ENCODE data around the gene SUN5. TPM values are rescaled to one million over a fixed set of nuclear protein-coding genes. Genes with fewer than 3 reads are reported as not detected.

Gene SUN5
- total RNA-seq, 1 donor from 2014 or later, result not detected

GRCh38 chr20:33009214-33010132 is 5.2 kb upstream of the SUN5 start:
- peaks cover 21% of the 10 kb centered on the region for H3K27me3 Mint-ChIP-seq
- H3K36me3 Mint-ChIP-seq, result no peaks in the 10 kb centered on the region
- peaks cover 5% of the 10 kb centered on the region for H3K9me3 Mint-ChIP-seq
- DNase-seq (ENCODE audit: extremely low spot score, unreplicated experiment), result no peak
- no peaks in the 10 kb centered on the region for H3K4me1 Mint-ChIP-seq (ENCODE audit: unreplicated experiment)
- TF ChIP-seq CTCF (conservative IDR thresholded peaks at IDR 0.05), result no peak
- H3K4me3 Mint-ChIP-seq, result no peak overlapping the region
- no peak overlapping the region for H3K27ac Mint-ChIP-seq

GRCh38 chr20:33008336-33009213 is 4.3 kb upstream of the SUN5 start:
- Mint-ChIP-seq H3K27ac (no peak overlapping the region), H3K9me3 (peaks cover 5% of the 10 kb centered on the region), H3K27me3 (peaks cover 17% of the 10 kb centered on the region), H3K4me3 (no peak overlapping the region), H3K36me3 (no peaks in the 10 kb centered on the region), H3K4me1 (ENCODE audit: unreplicated experiment) (no peaks in the 10 kb centered on the region)
- no peak for TF ChIP-seq CTCF (conservative IDR thresholded peaks at IDR 0.05)
- DNase-seq (ENCODE audit: extremely low spot score, unreplicated experiment), result no peak

- no peaks in the 10 kb centered on the region for H3K36me3 Mint-ChIP-seq
- H3K4me1 Mint-ChIP-seq (ENCODE audit: unreplicated experiment), result no peaks in the 10 kb centered on the region
- no peak for DNase-seq (ENCODE audit: extremely low spot score, unreplicated experiment)
- no peak within 1 kb of the TSS for H3K27ac Mint-ChIP-seq
- H3K9me3 Mint-ChIP-seq, result peaks cover 5% of the 10 kb centered on the region
- H3K4me3 Mint-ChIP-seq, result no peak within 1 kb of the TSS
- peaks cover 17% of the 10 kb centered on the region for H3K27me3 Mint-ChIP-seq
- no peak for TF ChIP-seq CTCF (conservative IDR thresholded peaks at IDR 0.05)
Measured at GRCh38 chr20:33007376-33008335, 3.4 kb upstream of the SUN5 start, which contains the start of gene BPIFB2. Gene BPIFB2 (plus strand): TSS chr20:33007704. CDS start chr20:33008575, 871 bp downstream.

GRCh38 chr20:33006776-33007375 is 2.6 kb upstream of the SUN5 start:
- no peaks in the 10 kb centered on the region for H3K4me1 Mint-ChIP-seq (ENCODE audit: unreplicated experiment)
- no peaks in the 10 kb centered on the region for H3K36me3 Mint-ChIP-seq

More at GRCh38 chr20:33006776-33007375, 2.6 kb upstream of the SUN5 start:
- TF ChIP-seq CTCF (conservative IDR thresholded peaks at IDR 0.05), result no peak
- H3K4me3 Mint-ChIP-seq, result no peak overlapping the region
- no peak for DNase-seq (ENCODE audit: extremely low spot score, unreplicated experiment)
- H3K27me3 Mint-ChIP-seq, result peaks cover 18% of the 10 kb centered on the region
- H3K27ac Mint-ChIP-seq, result no peak overlapping the region
- H3K9me3 Mint-ChIP-seq, result peaks cover 5% of the 10 kb centered on the region
